Embryonic facial prominence (tissue), 1 donor: Measurements from ENCODE around the gene MYO5B.
"Not testable (repeated sequence)": the region's sequence is repeated elsewhere in the genome, so short reads cannot be mapped to it uniquely, and the experiment has no call there.

Experiments
- DNase-seq: peaks from one replicate; pipeline ENCODE4 v3.0.0-alpha.2; 2016; ENCODE audit errors: extremely low spot score

Gene MYO5B

DNA sequence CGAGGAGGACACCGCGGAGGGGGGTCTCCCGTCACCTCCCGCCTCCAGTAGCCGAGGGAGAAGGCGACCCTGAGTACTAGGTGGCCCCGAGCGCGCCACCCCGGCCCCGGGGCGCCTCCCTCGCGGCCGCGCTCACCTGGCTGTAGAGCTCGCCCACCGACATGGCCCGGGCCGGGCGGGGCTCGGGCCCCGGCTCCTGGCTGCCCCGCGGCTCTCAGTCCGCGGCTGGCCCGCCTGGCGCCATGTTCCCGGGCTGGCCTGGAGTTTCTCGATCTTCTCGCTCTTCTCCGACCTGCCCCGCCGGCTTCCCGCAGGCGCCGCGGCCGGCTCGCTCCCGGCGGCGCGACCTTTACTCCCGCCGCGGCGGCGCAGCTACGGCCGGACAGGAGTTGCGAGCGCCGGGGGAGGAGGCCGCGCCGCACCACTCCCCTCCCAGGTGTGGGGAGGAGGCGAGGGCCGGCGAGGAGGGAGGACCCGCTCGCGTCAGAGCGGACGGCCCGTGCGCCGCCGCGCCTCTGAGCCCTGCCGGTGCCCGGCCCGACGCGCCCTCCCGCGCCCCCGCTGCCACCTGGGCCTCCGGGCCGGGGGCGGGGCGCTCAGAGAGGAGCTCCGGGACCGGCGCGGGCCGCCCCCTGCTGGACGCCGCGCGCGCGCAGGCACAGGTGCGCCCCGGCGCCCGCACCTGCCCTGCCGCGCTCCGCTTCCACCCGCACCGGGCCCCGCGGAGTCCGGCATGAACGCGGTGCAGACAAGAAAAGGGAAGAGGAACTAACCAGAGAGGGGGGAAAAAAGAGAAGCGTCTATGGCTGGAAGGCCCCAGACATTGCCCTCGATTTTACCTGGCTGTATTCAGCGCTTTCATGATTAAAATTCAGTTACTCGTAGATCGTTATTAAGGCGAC lies at the start of gene MYO5B:
Gene MYO5B (minus strand): TSS at position 517 of the 902 bp plus-strand sequence. CDS start 354 bp downstream, at position 163.
- DNase-seq: no peak

DNA sequence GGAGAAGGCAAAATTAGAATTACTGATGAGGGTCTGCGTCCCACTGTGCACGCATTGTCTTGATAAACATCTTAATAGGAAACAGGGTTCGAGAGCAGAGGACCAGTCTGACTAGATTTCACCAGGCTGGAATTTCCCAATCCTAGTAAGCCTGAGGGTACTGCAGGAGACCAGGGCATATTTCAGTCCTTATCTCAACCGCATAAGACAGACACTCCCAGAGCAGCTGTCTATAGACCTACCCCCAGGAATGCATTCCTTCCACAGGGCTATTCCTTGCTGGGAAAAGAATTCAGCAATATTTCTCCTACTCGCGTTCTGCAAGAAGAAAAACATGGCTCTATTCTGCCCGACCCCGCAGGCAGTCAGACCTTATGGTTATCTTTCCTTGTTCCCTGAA lies 46.8 kb upstream of the MYO5B start:
- DNase-seq: not testable (repeated sequence)

DNA sequence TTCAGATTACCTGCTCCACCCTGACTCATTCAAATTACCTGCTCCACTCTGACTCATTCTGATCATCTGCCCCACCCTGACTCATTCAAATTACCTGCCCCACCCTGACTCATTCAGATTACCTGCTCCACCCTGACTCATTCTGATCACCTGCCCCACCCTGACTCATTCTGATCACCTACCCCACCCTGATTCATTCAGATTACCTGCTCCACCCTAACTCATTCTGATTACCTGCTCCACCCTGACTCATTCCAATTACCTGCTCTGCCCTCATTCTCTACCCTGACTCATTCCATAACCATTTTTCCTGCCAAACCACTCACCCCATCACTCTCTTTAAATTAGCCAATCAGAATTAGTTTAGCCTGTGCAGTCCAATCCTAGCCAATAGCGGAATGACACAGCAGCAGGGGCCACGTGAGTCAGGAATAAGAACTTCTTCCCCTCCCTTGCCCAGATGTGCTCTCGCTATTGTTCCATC lies 45.2 kb upstream of the MYO5B start:
- DNase-seq: no peak

DNA sequence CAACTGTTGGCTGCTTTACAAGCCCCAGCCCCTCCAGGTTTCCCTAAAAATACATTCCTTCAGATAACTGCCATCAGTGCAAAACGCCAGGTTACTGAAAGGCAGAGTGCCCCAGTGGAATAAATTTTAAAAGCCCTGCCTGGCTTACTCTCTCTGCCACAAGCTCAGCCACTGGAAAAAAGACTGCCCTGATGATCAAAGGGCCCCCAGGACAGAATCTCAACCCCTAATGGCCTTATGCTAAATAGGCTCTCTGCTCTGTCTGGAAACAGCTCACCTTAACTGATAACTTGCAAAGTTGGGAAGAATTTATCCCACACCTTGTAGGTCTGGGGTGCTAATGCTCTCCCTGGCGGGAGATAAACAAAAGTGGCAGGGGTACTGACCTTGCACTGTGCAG lies 37.5 kb upstream of the MYO5B start:
- DNase-seq: no peak

DNA sequence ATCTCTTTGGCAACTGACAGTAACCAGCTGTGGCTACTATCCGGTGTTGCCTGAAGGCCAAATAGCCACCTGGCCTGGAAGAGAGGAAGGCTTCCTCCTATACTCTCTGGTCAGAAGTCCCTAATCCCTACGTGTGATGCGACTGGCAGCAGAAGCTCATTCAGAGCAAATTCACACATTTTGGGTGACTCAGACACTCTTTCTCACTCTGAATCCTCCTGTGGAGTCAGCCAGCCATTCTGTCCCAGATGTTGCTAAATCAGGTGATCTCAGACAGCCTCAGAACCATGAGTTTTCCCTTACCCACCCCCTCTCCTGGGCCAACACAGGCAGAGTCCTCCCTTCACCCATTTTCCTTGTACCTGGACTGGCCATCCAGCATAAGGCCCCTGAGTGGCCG lies 36.7 kb upstream of the MYO5B start:
- DNase-seq: no peak

DNA sequence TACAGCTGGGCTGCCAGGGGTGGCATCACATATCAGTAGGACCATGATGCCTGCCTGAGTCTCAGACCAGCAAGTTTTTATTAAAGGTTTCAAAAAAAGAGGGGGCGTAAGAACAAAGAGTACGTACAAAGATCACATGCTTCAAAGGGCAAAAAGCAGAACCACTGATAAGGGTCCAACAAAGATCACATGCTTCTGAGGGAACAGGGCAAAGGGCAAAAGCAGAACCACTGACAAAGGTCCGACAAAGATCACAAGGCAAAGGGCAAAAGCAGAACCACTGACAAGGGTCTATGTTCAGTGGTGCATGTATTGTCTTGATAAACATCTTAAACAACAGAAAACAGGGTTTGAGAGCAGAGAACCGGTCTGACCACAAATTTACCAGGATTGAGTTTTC lies 25.3 kb upstream of the MYO5B start:
- DNase-seq: not testable (repeated sequence)

DNA sequence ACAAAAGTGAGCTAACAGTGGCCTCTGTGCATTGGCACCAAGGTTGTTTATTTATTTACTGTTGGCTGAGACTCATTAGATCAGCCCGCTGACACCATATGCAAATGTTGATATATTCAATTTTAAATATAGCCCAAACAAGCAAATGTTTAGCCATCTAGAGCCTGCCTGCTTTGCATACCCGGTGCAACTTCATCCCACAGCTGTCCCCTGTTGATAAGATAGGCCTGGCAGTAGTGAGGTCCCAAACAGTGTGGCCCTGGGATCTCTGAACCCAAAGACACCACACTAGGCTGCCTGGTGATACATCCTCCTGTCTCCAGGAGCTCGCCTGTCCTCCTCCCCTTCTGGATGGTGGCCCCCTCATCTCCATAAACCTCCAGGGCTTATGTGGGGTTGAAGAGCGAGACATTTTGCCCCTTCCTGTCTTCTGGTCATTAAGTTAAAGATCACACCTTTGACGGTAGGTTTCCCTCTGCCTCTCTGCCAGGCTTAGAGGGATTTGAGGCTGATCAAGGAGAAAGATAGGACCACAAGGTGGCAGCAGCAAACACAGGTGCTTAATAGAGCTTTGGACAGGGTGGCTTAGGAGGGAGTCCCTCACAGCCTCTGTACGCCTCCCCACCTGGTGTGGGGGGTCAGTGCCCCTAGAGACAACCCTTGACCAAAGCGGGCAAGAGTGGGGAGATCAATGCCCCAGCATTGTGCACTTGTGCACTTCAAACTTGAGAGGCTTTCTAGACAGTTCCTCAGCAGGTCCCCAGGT lies 23.7 kb upstream of the MYO5B start:
- no peak for DNase-seq

DNA sequence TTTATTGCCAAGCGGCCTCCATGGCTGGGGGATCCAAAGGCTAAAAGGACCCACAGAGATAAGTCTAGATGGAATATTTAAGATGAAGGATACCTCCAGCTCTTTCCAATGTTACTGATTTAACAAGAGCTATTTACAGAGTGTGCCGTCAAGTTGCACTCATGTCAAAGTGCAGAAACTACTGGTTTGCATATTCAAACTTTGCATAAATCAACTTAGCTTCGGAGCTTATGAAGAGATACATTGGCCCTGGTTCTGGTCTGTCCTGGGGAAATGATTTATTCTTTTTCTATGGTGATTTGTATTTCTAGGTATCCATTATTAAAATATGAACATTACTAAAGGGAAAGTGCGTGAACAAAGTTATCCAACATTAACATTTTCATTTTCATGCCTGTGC lies 14.4 kb upstream of the MYO5B start:
- DNase-seq: no peak

DNA sequence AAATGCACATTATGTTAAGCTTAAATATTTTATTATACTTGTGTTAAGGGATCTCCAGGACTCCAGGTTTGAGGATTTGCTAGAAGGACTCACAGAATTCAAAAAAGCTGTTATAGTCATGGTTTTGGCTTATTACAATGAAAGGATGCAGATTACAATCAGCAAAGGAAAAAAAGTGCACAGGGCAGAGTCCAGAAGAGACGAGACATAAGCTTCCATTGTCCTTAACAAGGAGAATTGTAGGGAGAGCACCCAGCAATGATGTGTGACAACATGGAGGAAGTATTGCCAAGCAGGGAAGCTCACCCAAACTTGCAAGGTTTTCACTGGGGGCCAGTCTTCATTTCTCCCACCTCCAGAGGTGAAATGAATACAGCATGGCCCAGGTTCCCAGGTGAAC lies 12.8 kb upstream of the MYO5B start:
- no peak for DNase-seq

DNA sequence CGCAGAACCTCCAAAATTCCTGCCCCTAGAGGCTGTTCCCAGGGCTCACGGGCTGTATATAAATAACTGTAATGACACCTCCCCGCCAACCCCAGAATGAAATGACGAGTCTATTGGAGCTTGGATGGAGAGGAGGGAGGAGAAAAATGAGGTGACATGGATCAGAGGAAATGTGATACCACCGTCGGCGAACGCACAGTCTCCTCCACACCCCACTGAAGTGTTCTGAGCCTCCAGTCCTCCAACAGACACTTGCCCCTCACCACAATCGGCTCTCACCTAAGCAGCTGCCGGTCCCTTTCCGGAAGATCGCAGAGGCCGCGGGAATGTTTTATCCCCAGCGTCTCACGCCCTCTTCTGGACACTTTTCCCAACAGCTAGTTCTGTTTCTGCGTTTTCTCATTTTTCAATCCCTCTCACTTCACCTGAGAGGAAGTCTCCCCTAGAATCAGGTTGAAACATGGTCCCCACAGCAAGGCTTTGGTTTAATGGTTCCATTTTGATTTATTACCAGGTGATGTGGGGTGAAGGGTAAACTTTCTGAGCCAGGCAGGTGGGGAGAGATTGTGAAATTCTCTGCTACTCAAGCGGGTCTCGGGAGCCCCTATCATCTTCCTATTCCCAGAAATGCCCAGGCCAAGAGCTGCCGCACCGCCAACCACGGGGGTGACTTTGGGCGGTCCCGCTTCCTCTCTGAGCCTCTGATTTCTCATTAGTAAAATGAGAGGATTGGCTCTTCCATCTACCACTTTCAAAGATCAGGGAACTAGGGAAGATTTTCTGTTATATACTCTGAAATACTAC lies 9.1 kb upstream of the MYO5B start:
- DNase-seq: no peak

DNA sequence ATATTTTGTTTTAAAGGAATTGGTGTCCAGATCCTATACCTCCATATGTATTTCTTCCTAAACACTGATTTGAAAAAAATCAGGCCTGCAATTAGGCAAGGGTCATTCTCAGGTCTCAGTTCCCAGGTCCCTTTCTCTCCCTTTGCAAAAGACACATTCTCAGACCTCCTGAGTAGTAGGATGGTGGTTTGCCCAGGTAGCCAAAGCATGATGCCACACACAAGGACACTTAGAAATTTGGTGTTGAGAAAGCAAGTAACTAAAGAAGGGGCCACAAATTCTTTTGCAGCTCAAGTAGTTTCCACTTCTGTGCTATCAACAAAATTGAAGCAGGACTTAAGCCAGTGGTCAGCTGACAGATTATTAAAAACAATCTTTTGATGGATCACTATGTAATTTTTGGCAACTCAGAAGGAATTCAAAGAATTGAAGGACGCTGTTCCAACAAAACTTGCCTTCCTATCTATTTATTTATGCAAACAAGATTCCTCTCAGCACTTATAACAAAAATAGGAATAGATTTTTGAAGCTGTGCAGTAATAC lies 6.6 kb upstream of the MYO5B start:
- DNase-seq: no peak

DNA sequence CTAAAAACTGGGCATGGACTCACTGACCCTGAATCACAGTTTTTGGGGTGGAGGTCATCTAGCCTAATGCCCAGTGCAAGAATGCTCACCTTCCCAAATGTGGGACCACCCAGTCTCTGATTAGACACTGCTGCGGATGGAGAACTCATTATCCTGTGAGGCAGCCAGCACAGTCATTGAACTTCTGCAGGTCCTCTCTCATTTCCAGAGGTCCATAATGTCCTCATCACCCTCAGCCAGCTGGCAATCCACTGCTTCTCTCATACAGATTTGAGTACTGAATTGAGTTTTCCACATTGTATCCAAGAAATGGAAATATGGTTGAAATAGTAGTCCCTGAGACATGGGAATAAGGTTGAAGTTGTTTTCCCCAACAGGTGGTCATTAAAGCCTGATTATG lies 5.0 kb upstream of the MYO5B start:
- no peak for DNase-seq

DNA sequence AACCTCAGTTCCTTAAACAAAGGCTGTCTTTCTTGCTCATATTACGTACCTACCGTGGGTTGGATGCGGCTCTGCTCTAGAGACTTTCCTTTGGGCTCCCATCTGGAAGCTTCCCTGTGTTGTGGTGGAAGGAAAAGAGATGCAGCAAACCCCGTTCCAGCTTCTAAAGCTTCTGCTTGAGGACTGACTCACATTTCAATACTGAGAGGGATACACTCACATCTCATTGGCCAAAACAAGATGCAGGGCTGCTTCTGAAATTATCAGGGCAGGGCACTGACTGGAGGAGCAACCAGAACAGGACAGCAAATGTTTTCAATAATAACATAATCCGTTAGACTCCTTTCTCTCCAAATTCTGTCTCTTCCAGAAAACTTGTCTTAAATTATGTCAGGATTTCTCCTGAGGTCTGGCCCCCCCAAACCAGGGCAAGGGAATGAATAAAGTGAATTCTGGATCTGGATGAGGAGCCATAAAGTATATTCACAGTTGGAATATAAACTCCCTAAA lies 4.5 kb upstream of the MYO5B start:
- no peak for DNase-seq

DNA sequence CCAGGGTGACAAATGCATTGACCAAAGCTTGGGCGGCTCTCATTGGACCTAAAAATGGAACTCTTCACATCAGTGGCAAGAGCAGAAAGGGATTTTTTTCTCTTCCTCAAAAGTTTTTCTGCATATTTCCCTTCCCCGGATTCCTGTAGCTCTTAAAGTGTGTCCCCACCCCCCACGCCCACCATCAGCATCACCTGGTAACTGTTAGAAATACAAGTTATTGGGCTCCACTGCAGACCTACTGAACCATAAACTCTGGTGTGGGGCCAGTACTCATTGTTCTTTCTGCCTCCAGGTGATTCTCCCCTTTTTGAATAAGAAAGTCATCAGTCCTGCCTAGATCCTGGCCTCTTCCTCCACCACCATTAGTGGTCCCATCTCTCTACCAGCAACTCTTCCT lies 1.3 kb upstream of the MYO5B start:
- DNase-seq: no peak

DNA sequence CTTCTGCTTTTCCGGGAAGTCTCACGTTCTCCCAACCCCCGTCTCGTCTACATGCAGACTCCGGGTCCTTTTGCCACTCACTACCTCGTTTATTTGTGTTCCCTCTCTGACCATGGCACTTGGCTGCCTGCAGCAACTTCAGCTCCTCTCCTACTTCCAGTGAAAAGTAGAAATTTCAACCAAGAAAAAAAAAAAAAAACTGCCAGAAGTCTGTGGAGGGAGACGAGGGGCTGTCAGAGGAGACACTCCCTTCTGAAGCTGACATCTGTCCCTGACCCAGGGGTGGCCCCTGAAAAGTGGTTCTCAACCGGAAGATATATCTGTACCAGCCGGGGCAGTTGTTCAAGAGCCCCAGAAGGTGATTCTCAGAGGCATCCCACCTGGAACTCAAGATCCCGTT lies 742 bp upstream of the MYO5B start:
- DNase-seq: no peak

DNA sequence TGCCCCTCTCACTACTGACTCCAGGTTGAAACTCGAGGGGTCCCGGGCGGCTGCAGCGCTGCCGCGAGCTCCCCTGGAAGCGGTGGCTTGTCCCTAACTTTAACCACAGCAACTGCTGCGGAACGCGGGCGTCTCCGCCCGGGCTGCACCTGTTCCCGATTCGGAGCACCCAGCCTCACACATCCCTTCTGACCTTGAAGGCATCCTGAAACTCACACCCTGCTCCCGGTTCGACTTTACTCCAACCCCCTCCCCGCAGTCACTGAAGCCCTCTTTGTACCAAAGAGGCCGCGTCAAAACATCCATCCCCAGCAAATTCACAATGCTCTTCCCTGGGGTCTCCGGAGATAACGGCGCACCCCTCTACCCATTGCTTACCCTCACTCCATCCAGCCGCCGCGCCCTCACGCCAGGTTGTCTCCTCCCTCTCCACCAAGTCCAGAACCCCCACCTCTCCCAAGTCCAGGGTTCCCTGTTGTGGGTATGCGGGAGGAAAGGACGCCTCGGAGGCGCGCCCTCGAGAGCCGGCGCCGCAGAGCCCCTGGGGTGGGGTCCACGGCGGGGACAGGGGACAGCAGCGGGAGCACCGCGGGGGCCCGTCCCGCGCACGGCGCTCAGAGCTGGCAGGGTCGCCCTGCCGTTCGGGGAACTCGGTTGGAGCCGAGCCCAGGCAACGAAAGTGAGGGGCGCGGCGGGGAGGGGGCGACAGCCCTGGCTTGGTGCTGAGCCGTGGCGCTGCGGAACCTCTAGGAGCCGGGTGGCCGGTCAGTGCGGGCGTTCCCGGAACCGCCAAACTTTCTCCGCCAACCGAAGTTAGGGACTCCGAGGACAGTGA lies 934 bp downstream of the MYO5B start:
- DNase-seq: no peak

DNA sequence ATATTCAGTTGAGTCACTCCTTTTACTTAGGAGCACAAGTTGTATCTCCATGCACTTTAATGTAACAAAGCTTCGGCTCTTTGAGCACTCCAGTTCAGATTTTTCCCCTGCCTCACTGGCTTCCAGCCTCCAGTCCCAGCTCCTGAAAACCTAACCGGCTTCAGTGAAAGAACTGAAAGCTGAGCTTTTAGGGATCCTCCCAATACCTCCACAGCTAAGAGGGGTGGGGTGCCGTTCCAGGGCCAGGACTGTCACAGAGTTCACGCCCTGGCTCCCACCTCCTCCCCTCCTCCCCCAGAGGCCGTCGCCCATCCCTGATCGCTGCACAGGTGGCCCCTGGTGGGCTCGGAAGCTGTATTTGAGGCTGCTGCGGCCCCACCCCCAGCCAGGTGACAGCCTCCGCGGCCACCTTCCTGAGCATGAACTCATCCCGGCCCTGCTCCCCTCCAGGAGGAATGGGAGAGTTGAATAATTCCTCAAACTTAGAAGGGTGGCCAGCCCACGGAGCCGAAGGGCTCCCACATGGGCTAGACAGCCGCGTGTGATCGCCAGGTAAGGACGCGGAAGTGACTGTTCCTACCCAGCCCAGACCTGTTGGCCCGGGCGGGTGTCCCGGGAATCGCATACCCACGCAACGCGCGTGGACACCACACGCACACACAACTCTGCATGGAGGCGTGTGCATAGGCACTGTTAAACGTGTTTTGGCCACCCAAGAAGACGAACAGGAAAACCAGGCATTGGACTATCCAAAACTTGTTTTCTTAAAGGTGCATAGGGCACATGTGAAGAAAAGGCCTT lies 1.8 kb downstream of the MYO5B start:
- DNase-seq: no peak

DNA sequence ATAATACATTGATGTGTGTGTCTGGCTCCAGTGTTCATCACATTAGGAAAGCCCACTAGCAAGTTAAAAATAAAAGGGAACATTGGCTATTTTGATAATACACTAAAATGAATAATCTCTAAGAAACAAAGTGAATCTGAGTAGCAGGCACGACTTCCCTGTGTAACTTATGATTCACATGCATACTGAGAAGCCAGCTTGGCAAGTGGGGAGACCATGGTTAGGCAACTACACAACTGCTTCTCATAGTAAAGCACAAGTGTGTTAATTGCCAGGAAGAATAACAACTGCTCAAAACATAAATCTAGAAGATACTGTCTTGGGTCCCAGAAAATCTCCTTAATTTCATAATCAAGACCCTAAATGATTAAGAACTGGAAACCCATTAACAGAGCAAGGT lies 4.0 kb downstream of the MYO5B start:
- no peak for DNase-seq

DNA sequence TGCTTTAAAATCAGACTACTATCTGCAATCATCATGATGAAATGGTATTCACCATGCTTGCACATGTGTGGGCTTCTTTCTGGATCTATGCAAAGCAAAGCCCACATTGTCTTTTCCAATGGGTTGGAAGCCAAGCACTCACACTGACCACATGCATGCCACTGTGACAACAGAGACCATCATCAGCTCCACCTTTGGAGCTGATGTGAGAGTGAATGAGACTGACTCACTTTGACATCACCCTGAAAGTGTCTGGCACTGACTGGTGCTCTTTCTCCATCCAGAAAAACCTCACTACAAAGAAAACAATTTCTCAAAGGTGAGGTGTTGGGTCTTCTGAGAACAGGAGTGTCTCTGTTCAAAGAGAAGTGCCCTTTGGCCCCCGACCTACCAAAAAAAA lies 4.7 kb downstream of the MYO5B start:
- no peak for DNase-seq

DNA sequence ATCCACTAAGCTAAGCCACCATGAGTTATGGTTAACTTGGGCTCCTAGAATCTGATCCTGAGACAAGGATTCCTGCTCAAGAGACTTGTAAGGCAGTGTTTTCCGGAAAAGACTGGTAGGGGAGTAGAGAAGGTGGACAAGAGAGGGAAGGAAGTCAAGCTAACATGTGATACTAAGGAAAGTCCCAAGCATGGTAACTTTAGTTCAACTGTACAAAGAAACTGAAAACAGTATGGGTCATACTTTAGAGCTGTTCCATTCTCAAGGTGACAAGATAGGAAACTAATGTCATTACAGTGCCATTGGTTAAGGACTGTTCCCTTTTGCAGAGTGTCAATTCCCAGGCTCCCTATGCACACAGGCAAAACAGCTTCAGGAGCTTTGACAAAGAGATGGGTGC lies 5.8 kb downstream of the MYO5B start:
- DNase-seq: no peak
